Retinal pigment epithelial cell (primary cell): Measurements from ENCODE around the gene PDP2.
"Not testable (repeated sequence)": the region's sequence is repeated elsewhere in the genome, so short reads cannot be mapped to it uniquely, and the experiment has no call there.

Experiments used
- DNase-seq: peaks from one replicate; pipeline ENCODE4 v3.0.0-alpha.2; 2010; ENCODE audit warnings: low read depth
- H3K4me3 ChIP-seq: 2 replicates; pipeline ENCODE4 v1.5.1; 2011; ENCODE audit warnings: mild to moderate bottlenecking, low read length, control low read depth, moderate library complexity
- CTCF ChIP-seq: conservative IDR thresholded peaks from 2 replicates; pipeline ENCODE4 v1.5.1; 2011; ENCODE audit warnings: low read depth, low read length, control low read depth, inconsistent platforms

Gene PDP2

GRCh38 chr16:66890799-66891198, 10.5 kb downstream of the PDP2 start:
- TF ChIP-seq CTCF: no peak
- DNase-seq: no peak
- H3K4me3 ChIP-seq: no peak overlapping the region

DNA sequence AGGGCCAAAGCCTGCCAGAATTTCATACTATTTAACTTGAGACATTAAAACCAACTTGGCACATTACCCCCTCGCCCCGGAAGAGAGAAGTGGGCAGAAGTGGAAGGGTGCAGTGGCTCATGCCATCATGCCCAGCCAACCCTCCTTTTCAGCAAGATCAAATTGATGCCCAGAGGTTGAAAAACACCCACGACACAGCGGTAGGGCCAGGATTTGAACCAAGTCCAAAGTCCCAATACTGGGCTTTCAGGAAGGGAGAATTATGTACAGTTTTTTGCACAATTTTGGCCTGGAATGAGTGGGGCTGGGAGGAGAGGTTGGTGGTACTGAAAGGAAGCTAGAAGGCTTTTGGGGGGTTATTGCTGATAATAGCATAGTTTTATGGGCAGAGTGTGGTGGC, 11.0 kb downstream of the PDP2 start:
- no peak overlapping the region for H3K4me3 ChIP-seq
- no peak for DNase-seq
- TF ChIP-seq CTCF: no peak

DNA sequence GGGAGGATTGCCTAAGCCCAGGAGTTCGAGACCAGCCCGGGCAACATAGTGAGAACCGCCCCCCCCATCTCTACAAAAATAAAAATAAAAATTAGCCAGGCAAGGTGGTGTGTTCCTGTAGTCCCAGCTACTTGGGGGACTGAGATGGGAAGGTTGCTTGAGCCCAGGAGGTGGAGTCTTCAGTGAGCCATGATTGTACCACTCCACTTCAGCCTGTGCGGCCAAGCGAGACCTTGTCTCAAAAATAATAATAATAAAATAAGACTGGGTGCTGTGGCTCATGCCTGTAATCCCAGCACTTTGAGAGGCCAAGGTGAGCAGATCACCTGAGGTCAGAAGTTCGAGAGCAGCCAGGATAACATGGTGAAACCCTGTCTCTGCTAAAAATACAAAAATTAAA, 11.5 kb downstream of the PDP2 start:
- no peak overlapping the region for H3K4me3 ChIP-seq
- DNase-seq: no peak
- TF ChIP-seq CTCF: no peak

- no peak overlapping the region for H3K4me3 ChIP-seq
- TF ChIP-seq CTCF: no peak
- no peak for DNase-seq
These were observed 13.7 kb downstream of the PDP2 start for GRCh38 chr16:66894055-66894454.

DNA sequence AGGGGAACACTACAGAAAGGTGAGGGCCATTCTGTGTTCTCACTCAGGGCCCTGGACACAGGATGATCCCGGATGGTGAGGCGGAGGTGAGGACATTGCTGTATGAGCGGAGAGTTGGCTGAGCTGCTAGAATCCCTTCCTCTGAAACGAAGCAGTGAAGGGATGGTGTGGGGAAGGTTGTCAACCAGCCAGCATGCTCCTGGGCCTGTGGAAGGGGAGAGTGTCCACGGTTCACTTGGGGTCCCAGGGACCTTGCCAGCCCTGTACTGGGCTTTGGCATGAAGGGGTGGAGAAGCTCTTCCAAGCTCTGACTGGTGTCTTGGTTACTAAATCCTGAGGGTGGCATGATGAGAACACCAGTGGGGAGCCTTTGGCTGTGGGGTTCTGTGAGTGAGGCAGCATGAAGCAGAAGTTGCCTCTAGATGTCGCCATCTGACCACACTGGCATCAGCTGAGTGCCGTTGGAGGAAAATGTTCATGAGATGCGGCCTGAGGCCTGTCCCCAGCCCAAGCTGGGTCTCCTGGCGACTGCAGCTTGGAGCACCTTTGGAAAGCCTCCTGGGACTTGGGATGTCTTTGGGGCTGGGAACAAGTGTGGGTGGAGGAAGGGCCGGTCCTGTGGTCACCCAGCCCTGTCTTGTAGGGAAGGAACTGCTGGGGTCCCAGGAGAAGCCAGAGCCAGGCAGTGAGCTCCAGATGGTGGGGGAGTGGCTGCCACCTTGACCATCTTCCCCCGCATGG, 14.8 kb downstream of the PDP2 start:
- DNase-seq: no peak
- TF ChIP-seq CTCF: peak; percentile 91
- no peak overlapping the region for H3K4me3 ChIP-seq

- TF ChIP-seq CTCF: no peak
- no peak for DNase-seq
- no peak overlapping the region for H3K4me3 ChIP-seq
These were observed 15.3 kb downstream of the PDP2 start for GRCh38 chr16:66895689-66895979.

DNA sequence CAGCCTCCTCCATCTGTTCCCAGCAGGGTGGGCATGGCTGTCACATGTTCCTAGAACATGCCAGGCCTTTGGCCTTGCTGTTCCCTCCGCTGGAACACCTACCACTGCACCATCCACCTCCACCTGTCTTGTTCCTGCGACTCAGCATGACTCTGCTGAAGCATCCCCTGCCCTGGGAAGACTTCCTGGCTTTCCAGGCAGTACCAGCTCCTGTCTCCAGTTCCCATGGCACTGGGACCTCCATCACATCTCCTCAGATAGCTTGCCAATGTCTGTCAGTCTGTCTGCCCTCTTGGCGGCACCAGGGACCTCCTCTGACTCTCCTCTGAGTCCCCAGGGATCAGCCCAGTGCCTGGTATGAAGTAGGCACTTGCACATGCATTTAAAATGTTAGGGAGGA, 15.7 kb downstream of the PDP2 start:
- no peak for DNase-seq
- no peak overlapping the region for H3K4me3 ChIP-seq
- no peak for TF ChIP-seq CTCF

DNA sequence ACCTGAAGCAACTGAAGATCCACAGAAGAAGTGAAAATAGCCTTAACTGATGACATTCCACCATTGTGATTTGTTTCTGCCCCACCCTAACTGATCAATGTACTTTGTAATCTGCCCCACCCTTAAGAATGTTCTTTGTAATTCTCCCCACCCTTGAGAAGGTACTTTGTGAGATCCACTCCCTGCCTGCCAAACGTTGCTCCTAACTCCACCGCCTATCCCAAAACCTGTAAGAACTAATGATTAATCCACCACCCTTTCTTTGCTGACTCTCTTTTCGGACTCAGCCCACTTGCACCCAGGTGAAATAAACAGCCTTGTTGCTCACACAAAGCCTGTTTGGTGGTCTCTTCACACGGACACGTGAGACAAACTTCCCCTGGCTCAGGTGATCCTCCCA, 16.4 kb downstream of the PDP2 start:
- H3K4me3 ChIP-seq, DNase-seq: not testable (repeated sequence)
